ENCODE results near the gene SLC66A1.

Gene SLC66A1

DNA sequence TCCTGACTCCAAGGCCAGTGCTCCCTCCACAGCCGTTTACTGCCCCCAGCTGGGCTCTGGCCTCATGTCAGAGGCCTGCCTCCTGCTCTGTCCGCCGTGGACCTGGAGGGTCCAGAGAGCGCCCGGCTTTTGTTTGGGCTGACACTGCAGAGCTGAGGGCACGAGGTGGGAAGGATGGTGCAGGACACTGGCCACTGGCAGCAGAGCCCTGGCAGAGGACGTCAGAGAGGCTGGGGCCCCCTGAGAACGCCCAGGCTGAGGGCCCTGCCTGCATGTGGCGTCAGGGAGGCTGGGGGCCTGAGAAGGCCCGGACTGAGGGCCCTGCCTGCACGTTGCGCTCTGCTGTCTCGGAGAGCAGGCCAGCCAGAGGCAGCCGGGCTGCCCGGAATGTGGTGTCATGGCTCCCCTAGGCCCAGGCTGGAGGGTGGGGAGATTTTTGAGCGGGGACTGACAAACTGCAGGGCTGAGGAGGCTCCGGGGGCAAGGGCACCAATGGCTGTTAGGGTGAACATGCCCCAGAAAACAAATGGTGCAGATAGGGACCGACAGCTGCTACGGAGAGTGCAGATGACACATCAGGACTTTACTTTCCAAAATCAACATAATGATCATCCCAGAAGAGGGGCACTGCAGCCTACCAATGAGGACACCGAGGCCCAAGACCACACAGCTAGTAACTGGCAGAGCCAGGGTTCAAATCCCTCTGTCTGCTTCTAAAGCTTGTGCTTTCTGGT is 31.7 kb downstream of the SLC66A1 start:
- no peak for DNase-seq

DNA sequence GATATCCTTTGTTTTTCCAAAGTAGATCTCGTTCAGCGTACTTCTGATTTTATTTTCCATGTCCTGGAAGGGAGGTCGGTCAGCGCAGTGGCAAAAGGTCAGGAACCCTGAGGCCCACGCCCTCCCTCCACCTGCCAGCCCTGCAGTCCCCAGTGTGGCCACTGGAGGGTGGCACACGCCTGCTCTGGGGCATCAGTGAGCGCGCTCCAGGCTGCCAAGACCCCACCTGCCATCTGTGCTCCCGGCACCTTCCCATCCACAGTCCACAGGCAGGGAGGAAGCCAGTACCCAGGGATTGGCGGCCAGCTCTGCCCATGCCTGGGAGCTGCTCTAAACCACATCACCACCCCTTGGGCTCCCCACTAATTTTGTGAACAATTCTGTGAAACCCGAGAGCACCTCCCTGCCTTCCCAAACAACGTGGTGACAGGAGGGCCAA is 32.3 kb downstream of the SLC66A1 start:
- no peak for DNase-seq

DNA sequence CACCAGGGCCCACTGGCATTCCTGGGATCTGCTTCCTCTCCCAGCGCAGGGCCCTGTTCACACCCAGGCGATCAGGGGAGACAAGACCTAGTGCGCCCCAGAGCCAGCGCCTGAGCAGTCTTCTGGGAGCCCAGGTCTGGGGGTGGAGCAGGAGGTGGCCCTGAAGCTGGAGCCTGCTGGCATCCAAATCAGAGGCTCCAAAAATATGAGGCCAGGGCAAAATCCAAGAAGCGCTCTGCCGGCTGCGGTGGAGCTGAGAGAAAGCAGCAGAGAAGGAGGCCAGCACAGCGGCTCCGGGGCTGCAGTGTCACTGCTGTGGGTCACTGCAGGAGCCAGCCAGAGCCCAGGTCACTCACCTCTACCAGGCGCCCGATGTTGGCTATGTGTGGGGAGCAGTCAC is 32.7 kb downstream of the SLC66A1 start:
- DNase-seq, result no peak

DNA sequence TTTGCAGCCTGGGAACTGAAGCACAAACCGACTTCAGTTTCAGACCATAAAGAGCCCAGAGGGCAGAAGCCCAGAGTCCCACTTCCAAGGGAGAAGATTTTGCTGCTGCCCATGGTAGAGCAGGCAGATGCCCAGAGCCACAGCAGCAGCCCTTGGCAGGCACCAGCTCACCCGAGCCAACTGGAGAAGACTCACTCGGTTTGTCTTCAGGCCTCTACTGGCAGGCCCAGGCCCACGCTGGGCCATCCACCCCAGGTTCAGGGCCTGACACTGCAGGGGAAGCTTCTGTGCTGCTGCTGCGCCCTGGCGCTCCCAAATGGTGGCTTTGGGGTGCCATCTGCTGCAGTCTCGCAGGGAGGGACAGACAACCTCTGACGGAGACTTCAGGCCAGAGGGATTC is 33.3 kb downstream of the SLC66A1 start:
- no peak for DNase-seq

DNA sequence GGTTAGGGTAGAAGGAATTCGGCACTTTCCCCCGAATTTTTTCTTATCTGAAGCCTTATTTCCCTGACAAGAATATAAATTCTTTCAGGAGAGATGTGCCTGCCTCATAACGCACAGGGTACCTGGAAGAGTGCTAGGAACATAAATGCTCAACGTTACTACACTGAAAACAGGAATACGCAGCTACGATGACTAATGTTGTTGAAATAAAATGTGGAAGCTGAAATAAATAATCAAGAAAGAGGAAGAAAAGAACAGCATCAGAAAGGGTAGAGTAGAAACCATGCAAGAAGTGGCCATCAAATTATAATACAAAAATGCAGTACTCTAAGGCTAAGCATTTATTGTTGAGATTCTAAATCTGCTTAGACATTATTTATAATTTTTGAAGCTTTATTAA is 33.9 kb downstream of the SLC66A1 start:
- no peak for DNase-seq

DNA sequence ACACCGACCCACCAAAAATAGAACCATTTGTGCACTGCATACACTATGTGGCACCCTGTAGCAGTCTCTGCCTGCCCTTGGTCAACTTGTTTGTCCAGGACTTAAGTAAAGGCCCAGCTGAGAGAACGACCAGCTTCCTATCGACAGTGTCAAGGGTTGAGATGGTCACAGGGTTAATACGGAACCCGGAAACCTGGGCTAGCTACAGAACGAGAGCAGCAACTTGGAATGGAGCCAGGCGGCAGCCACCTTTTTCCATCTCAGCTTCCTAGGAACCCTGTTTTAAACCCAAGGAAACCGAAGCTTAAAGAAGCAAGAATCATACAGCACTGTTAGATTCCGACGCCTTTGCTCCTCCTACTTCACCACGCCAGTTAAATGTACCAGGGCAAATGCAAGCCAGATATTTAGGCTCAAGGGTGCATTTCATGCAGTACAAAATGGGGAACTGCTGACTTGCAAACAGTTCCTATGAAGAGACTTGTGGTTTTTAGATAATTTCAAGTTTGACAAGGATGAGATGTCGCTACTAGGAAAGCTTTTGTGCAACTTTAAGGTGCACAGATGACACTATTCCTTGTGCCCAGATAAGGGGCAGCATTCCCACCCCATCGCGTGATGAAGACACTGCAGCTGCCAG is 35.5 kb downstream of the SLC66A1 start:
- DNase-seq, result no peak

DNA sequence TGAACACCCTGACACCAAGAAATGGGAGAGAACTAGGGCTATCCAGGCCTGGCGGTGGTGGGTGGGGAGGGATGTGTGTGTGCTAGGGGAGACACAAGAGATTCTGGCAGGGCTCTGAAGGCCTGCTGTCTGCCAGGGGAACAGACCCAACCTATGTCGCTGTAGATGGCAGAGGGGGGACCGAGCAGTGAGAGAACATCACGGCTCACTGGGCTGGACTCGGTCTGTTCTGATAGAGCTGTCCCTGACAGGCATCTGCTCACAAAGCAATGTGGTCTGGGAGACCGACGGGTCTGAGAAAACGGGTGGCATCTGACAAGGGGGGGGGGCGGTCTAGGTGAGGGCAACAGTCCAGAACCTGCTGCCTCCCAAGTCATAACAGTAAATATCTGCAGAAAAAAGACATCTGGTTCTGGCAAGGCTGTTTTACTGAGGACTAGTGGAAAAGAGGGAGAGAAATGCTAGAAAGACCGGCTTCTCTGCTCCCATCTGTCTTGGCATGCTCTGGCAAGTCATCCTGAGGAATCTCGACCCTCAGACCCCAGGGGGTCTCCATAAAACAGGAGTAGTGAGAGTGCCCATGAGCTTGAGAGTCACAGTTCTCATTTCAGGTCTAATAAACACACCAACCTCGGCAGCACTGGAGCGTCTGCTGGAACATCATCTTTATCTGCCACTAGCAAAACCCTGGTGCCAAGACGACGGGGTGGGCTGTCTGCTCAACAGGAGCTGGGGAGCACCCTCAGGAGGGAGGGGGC is 36.5 kb downstream of the SLC66A1 start:
- no peak for DNase-seq

DNA sequence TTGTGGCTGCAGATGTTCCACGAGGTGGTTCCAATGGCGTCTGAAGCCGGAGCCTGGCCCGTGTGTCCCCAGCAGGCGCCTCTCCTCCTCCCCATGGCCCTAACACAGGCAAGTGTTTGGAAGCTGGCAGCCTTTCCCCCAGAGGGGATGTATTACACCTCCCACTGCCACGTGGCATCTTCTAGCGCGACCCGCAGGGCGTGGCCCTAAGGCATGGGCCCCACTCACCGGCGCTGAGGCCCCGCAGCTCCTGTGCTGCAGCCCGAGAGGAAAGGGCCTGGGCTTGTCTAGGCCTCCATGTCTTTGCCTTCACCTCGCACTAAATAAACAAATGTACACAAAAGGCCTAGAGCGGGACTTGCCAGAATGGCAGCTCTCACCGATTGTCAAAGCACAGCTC is 37.9 kb downstream of the SLC66A1 start:
- DNase-seq, result no peak

DNA sequence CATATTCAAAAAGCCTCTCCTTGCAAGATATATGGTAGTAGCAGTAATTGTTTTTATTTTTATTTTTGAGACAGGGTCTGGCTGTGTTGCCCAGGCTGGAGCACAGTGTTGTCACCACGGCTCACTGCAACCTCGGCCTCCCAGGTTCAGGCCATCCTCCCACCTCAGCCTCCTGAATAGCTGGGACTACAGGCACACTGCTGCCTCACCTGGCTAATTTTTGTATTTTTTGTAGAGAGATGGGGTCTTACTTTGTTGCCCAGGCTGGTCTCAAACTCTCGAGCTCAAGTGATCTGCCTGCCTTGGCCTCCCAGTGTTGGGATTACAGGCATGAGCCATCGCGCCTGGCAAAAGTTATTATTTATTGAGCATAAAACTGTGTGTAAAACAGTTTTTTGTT is 38.4 kb downstream of the SLC66A1 start:
- DNase-seq, result no peak

DNA sequence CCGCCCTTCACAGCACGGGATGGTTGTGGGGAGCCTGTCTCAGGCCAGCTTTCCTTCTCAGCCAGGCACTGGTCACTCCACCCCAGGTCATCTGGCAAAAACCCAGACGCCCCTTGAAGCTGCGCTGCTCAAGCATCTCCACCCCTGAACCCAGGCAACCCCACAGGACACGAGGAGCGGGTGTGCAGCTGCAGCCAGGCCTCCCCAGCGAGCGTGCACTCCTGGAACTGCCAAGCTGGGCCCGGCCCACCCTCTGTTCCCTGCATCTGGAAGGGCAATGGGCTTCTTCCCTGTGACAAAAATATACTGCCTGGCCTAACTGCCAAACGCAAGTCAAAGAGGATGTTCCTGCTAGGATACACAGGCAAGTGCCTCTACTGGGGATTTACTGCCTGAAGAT is 39.7 kb downstream of the SLC66A1 start:
- no peak for DNase-seq

DNA sequence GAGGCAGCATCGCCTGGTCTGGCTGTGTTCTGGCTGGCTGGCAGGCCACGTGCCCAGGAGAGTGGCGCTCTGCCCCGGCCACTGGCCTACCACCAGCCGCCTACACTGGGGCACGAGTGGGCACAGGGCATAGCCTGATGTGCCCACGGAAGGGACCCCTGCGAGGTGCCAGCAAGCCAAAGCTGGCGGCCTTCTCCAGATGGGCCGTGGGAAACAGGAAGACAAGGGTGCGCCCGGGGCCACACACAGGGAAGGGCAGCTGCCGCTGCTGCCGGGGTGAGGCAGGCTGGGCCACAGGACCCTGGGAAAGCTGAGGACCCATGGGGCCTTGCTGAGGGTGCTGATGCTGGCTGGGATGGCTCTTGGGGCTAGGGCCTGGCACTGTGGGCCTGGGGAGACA is 40.7 kb downstream of the SLC66A1 start:
- DNase-seq, result no peak

DNA sequence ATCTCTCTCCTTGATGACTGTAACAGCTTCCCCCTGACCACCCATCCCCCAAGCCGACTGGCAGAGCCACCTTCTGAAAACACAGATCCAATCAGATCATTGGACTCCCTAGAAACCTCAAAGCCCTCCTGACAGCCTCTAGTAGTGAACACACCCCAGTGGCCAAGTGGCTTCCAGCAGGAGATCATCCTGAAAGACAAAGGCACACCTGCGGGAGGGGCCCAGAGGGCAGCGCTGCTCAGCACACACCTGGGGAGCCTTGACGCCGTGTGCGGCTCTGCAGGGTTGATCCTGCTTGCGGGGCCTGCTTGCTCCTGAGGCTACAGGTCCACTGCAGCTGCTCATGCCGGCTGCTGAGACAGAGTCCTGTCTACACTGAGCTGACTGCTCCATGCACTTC is 41.5 kb downstream of the SLC66A1 start:
- no peak for DNase-seq

DNA sequence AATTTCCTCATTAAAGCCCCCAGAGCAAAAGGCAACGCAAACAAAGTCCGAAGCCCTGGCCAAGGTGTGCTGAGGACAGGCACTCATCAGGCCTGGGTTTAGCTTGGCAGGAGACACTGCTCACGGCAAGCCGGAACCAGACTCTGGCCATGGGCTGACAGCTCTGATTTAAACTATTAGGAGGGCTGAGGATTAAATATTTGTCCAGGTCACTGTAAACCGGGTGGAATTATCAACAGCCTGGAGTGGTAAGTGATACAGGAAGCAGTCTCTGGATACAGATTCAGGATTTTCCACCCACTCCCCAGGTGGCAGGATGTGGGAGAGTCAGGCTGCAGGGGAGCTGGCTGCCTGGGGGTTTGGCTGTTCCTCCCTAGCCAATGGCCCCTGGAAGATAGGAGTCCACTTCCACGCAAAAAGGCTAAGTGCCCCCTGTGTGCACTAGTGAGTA is 42.4 kb downstream of the SLC66A1 start:
- no peak for DNase-seq

DNA sequence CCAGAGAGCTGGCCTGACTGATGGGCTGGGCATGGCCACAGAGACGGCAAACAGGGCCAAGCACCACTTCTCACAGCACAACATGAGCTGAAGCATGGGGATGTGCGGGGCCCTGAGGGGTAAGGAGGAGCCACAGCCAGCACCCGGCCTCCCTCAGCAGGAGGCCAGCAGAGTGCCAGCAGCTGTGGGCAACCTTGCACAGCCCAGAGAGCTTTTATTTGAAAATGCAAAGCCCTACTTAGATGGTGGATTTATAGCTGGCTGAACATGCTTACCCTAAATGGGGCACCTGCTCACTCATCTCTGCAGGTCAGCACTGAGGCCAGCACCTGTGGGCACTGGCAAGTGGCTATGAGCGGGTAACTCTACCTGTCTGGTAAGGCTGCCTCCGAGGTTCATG is 44.1 kb downstream of the SLC66A1 start:
- no peak for DNase-seq

DNA sequence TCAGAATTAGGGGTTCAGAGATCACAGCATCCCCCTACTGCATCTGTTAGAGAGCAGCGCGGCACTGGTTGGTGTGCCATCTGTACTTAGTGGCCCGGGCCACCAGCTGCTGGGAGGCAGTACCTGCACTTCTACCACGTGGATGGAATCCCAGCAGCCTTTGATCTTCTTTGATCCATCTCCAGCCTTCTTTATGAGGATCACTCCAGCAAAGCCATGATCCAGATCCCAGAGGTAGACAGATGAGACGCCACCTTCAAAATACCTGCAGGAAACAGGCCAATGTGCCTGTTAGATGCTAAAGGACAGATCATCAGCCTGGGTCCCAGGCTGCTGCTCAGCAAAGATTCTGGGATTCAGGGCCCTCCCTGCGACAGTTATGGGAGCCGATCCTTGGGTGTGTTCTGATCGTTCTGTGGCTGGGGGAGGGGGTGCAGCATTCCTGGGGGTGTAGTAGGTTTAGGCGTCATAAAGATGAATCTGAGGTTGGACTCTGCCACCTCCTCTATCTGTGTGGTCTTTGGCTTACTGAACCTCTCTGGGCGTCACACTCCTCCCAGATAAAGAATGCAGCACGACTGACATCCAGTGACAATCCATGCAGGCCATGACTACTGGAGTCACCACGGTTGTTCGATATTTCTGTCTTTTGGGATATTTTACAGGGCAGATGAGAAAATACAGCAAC is 45.3 kb downstream of the SLC66A1 start:
- DNase-seq, result no peak

DNA sequence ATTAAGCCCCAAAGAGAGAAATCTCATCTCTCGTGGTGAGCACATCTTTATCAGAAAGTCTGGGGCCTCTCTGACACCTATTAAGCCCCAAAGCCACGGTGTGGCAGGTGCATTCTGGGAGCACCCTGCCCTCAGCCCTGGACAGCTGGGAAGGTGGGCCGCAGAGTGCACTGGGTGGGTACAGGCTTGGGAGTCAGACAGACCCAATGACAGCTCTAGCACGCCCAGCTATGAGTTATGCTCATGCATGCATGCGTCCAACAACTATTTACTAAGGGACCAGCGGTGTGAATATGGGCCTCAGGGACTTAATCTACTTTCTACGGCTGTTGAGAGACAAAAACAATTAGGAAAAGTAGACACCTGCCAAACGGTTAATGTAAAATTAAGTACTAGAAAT is 46.6 kb downstream of the SLC66A1 start:
- no peak for DNase-seq

DNA sequence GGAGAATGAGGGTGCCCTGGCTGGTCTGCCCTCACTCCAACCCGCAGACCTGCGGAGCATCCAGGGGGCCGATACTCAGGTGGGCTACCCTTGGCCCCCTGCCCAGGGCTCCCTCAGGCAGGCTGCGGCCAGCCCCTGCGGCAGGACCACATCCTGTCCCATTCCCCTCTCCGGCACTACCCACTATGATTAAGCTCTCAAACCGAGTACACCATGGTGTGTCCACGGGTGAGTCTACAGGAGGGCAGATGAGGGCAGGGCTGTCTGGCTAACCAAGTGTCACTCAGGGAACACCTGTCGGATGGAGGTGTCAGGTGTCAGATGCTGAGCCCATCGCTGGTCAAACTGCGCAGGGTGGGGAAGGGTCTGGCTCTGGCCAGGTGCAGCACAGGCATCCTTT is 47.2 kb downstream of the SLC66A1 start:
- DNase-seq, result no peak

DNA sequence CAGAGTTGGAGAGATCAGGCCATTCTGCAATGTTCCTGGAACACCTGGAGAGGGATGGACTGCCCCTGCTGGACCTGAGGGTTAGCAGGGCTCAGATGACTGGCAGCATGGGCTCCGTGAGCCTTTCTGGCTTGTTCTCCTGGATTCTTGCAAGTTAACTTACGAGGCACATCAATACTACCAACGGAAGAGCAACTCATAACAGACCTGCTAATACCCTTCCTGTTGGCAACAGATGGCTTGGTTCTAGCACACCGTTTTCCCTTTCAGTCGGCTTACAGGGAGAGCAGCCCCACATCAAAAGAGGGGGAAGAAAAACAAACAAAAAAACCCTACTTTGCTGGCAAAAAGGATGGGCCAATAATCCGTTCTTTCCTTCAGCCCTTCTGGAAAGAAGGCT is 47.9 kb downstream of the SLC66A1 start:
- no peak for DNase-seq

DNA sequence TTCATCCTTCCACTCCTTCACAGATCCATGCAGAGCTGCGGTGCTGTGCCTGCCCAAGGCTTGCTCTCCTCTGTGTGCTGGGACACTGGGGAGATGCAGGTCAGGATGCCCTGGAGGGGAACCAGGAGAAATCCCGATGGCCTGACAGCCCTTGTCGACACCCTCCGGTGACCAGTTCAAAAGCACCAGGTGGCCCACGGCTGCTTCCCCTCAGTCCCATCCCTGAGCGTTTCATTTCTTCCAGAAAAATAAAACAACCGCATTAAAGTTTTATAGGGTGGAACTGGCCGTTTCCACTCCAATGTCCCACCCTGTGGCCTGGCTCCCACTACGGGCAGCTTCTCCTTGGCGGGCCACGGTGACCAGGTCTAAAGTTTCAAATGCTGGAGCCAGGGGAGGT is 48.3 kb downstream of the SLC66A1 start:
- no peak for DNase-seq

DNA sequence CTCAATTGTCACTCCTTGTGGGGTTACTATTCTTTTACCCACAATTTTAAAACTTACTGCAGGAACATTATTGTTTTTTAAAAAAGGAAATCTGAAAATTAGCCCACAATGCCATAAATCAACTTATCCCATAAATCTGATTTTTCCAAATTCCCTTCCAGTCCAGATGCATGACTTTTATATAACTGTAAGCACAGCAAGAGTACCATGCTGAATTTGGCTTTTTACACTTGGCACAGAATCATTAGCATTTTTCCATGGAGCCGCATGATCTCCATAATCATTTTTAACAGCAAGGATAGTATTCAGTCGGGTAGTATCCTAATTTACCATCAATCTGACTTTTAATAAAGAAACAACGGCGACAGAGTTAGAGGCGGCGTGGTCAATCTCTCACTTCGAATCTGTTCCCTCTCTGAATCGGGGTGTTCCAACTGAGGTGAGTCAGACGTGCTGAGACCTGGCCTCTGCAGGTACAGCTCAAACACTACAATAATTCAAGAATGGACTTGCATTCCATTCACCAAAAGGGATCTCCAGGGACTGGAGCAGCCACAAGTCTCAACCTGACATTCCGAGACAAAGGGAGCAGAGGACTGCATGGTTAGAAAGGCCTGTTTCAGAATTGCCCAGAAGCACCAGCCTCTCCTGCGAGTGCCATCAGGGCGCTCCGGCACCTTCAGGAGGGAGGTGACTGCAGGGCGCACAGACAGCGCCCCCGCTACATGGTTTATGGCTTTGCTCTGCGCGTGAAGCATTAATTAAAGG is 48.9 kb downstream of the SLC66A1 start:
- DNase-seq, result no peak

DNA sequence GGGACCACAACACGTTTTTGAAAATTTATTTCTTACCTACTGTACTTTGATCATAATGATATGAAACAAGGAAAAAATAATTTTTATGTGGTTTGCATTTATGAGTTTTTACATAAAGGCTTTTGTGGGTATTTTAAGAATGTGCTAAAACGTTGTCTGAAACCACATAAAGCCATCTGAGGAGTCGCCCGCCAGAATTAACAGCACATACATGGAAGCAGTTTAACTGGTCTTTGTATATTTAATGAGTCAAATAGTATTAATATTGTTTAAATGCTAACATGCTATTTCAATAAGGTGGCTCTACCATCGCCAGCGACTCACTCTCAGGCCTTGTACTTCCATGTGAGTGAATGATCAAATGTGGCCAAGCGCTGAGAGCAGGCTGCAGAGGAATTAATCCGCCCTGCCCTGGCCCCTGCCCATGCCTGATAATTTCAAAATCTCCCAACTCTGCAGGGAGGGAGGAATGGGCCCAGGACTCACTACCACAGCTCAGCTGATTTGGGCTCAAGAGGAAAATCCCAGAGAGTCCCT is 49.6 kb downstream of the SLC66A1 start:
- no peak for DNase-seq

DNA sequence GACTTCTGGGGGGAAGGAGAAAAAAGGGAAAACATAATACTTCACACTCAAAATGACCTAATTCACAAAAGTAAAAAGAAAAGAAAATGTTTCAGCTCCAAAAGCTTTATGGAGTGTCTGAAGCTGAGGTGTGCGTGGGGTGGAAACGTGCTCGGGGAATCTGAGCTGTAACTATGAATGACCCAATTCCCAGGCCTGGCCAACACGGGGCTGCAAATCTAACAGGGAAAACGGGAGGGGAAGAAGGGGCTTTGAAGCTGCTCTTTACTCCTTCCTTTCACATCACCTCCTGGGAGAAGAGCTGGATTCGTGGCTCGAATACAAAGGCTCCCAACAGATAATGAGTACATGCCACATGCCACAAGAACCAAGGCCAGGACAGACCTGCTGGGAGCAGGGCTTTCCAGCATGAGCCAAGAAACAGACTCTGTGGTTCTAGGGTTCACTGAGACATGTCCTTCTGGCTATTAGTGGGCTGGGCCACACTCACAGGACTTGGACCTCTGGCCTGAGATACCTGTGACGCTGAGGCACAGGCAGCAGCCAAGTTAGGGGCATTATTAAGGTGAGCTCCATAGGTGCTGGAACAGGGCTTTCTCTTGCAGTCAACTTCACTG is 51.5 kb downstream of the SLC66A1 start:
- no peak for DNase-seq

All from central memory CD4-positive, alpha-beta T cell (primary cell).